ENCODE results near the gene PARP1.
"Not testable (repeated sequence)": the region's sequence is repeated elsewhere in the genome, so short reads cannot be mapped to it uniquely, and the experiment has no call there.

PARP1 gene

DNA sequence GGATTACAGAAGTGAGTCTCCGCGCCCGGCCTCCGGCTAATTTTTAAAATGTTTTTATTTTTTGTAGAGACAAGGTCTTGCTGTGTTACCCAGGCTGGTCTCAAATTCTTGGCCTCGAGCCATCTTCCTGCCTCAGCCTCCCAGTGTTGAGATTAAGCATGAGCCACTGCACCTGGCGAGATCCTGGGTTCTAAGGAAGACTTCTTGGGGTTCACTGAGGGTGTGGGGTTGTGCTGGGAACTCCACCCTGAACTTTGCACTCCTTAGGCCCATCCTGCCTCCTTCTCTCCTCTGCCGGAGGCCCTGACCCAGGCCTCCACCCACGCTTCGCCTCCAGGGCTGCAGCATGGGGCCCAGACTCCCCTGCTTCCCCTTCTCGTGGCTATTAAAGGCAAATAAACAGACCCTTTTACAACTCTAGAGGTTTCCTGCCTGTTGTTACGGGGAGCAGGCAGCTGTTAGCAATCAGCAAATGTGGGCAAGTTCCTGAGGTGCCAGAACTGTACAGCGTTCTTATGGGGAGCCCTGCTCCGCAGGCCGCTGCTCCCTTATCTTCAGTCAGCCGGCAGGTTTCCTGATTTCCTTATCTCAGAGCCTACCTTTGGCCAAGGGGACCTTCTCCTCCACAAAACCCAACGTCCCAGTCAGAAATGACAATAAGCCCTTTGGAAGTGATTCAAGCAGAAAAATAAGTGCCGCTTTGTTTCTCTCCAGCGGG lies 57.9 kb downstream of the PARP1 start:
- no peaks in the 10 kb centered on the region for H3K27me3 ChIP-seq (ENCODE audit: control insufficient read depth, insufficient read depth, low read length)
- H3K9me3 ChIP-seq (ENCODE audit: control insufficient read depth, insufficient read depth, low read length) = no peaks in the 10 kb centered on the region
- no peak overlapping the region for H3K9ac ChIP-seq (ENCODE audit: low read depth, low read length)
- H3K4me3 ChIP-seq (ENCODE audit: low read depth, low read length) = no peak overlapping the region
- no peaks in the 10 kb centered on the region for H3K4me1 ChIP-seq (ENCODE audit: control insufficient read depth, insufficient read depth, low read length)
- H3K27ac ChIP-seq (ENCODE audit: low read depth, low read length) = no peak overlapping the region
- no peaks in the 10 kb centered on the region for H3K36me3 ChIP-seq (ENCODE audit: control insufficient read depth, insufficient read depth, low read length)

DNA sequence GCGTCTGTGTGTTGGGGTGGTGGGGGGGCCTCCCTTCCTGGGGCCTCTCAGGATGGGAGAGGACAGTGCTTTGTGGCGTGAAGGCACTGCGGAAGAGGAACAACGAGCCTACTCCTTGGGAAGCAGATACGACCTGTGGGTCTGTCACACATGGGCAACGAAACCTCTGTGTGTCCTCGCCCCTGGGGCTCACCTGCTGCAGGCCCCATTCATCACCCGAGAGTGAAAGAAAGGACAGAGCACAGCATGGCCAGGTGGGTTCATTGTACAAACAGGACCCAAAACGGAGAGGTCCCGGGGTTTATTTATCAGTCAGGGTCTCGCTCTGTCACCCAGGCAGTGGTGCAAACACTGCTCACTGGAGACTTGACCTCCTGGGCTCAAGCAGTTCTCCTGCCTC lies 58.8 kb downstream of the PARP1 start:
- Histone ChIP-seq H3K4me1 (ENCODE audit: control insufficient read depth, insufficient read depth, low read length) (no peaks in the 10 kb centered on the region), H3K4me3 (ENCODE audit: low read depth, low read length) (no peak overlapping the region), H3K27me3 (ENCODE audit: control insufficient read depth, insufficient read depth, low read length) (no peaks in the 10 kb centered on the region), H3K27ac (ENCODE audit: low read depth, low read length) (no peak overlapping the region), H3K9ac (ENCODE audit: low read depth, low read length) (no peak overlapping the region), H3K36me3 (ENCODE audit: control insufficient read depth, insufficient read depth, low read length) (no peaks in the 10 kb centered on the region), H3K9me3 (ENCODE audit: control insufficient read depth, insufficient read depth, low read length) (no peaks in the 10 kb centered on the region)

DNA sequence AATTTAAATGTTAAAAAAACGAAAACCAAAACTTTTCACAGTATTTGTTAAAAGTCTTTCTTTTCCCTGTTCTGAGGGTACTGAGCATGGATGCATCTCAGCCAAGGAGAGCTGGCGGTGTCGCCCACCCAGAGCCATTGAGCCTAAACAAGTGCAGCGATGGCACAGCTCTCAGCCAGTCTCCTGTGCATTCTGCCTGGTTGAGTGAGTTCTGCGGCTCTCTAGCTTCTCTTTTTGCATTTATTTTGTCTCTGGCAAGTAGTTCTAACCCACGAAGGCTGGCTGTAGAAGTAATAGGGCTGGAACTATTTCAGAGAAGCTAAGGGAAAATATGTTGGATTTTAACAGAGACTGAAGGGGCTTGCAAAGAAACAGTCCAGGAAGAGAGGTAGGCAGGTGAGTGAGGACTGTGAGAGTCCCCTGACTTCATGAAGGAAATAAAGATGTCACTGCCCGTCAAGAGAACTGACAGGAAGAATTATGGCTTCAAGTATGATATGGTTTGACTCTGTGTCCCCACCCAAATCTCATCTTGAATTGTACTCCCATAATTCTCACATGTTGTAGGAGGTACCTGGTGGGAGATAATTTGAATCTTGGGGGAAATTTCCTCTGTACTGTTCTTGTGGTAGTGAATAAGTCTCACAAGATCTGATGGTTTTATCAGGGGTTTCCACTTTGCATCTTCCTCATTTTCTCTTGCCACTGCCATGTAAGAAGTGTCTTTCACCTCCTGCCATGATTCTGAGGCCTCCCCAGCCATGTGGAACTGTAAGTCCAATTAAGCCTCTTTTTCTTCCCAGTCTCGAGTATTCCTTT lies 63.2 kb downstream of the PARP1 start:
- H3K36me3 ChIP-seq (ENCODE audit: control insufficient read depth, insufficient read depth, low read length) = no peaks in the 10 kb centered on the region
- H3K27ac ChIP-seq (ENCODE audit: low read depth, low read length) = no peak overlapping the region
- H3K4me1 ChIP-seq (ENCODE audit: control insufficient read depth, insufficient read depth, low read length) = no peaks in the 10 kb centered on the region
- H3K9ac ChIP-seq (ENCODE audit: low read depth, low read length) = no peak overlapping the region
- H3K4me3 ChIP-seq (ENCODE audit: low read depth, low read length) = no peak overlapping the region
- no peaks in the 10 kb centered on the region for H3K9me3 ChIP-seq (ENCODE audit: control insufficient read depth, insufficient read depth, low read length)
- no peaks in the 10 kb centered on the region for H3K27me3 ChIP-seq (ENCODE audit: control insufficient read depth, insufficient read depth, low read length)

DNA sequence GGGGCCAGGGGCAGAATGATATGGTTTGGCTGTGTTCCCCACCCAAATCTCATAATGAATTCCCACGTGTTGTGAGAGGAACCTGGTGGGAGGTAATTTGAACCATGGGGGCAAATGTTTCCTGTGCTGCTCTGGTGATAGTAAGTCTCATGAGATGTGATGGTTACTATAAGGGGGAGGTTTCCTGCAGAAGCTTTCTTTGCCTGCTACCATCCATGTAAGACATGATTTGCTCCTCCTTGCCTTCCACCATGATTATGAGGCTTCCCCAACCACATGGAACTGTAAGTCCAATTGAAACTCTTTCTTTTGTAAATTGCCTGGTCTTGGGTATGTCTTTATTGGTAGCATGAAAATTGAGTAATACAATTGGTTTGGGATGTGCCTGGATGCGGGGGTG lies 65.2 kb downstream of the PARP1 start:
- Histone ChIP-seq H3K4me3 (ENCODE audit: low read depth, low read length) (no peak overlapping the region), H3K27me3 (ENCODE audit: control insufficient read depth, insufficient read depth, low read length) (no peaks in the 10 kb centered on the region), H3K9ac (ENCODE audit: low read depth, low read length) (no peak overlapping the region), H3K4me1 (ENCODE audit: control insufficient read depth, insufficient read depth, low read length) (no peaks in the 10 kb centered on the region), H3K9me3 (ENCODE audit: control insufficient read depth, insufficient read depth, low read length) (no peaks in the 10 kb centered on the region), H3K36me3 (ENCODE audit: control insufficient read depth, insufficient read depth, low read length) (no peaks in the 10 kb centered on the region), H3K27ac (ENCODE audit: low read depth, low read length) (no peak overlapping the region)

DNA sequence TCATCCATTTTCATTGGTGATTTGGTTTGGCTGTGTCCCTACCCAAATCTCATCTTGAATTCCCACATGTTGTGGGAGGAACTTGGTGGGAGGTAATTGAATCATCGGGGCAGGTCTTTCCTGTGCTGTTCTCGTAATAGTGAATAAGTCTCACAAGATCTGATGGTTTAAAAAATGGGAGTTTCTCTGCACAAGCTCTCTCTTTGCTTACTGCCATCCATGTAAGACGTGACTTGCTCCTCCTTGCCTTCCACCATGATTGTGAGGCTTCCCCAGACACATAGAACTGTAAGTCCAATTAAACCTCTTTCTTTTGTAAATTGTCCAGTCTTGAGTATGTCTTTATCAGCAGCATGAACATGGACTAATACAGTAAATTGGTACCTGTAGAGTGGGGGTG lies 67.8 kb downstream of the PARP1 start:
- H3K9ac ChIP-seq (ENCODE audit: low read depth, low read length); H3K27me3 ChIP-seq (ENCODE audit: control insufficient read depth, insufficient read depth, low read length): not testable (repeated sequence)

DNA sequence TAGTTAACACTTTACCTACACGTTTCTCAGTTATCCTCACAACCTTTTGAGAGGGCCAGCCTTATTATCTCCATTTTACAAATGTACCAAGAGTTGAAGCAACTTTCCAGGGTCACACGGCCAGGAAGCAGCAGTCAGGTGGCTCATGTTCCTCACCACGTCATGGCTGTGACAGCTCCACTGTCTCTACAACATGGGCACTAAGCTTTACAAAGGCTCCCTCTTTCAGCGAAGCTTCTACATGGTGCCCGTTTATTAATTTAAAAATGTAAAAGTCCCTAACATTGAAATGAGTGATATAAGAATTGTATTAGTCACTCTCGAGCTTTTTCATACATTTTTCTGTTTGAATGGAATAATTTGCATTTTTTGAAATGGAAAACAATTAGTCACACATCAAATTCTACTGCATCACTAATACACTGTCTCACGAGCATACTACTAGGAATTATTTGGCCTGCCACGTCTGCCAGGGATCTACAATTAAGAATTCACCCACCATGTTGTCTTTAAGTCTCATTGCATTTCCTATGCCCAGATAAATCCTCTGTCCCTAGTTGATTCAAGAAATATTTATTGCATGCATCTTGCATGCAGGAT lies 70.5 kb downstream of the PARP1 start:
- H3K36me3 ChIP-seq (ENCODE audit: control insufficient read depth, insufficient read depth, low read length) = no peaks in the 10 kb centered on the region
- peaks cover 3% of the 10 kb centered on the region; the same call in 1 of the 2 replicates for H3K4me1 ChIP-seq (ENCODE audit: control insufficient read depth, insufficient read depth, low read length)
- H3K9ac ChIP-seq (ENCODE audit: low read depth, low read length) = no peak overlapping the region
- H3K4me3 ChIP-seq (ENCODE audit: low read depth, low read length) = no peak overlapping the region
- no peaks in the 10 kb centered on the region for H3K9me3 ChIP-seq (ENCODE audit: control insufficient read depth, insufficient read depth, low read length)
- no peak overlapping the region for H3K27ac ChIP-seq (ENCODE audit: low read depth, low read length)
- no peaks in the 10 kb centered on the region for H3K27me3 ChIP-seq (ENCODE audit: control insufficient read depth, insufficient read depth, low read length)

More for the DNA sequence above, 67.8 kb downstream of the PARP1 start:
- H3K9me3 ChIP-seq (ENCODE audit: control insufficient read depth, insufficient read depth, low read length); H3K4me3 ChIP-seq (ENCODE audit: low read depth, low read length); H3K4me1 ChIP-seq (ENCODE audit: control insufficient read depth, insufficient read depth, low read length); H3K36me3 ChIP-seq (ENCODE audit: control insufficient read depth, insufficient read depth, low read length); H3K27ac ChIP-seq (ENCODE audit: low read depth, low read length): not testable (repeated sequence)

DNA sequence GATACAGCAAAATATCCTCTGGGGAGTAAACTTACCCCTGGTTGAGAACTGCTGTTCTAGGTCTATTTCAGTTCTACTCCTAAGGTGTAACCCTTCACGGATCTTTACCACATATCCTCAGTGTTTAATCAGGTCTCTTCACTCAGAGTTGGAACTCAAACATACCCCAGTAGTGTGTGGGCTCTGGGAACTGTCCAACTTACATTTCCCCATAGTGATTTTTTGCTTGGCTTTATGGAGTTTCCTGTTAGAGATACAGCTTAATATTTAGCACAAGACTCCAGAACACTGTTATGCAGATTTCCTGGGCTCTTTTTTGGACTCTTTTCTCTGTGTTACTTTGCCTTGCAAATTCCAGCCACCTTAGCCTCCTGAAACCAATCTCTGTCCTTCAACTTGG lies 72.2 kb downstream of the PARP1 start:
- Histone ChIP-seq H3K4me3 (ENCODE audit: low read depth, low read length) (no peak overlapping the region), H3K9me3 (ENCODE audit: control insufficient read depth, insufficient read depth, low read length) (no peaks in the 10 kb centered on the region), H3K4me1 (ENCODE audit: control insufficient read depth, insufficient read depth, low read length) (peaks cover 3% of the 10 kb centered on the region; the same call in 1 of the 2 replicates)

DNA sequence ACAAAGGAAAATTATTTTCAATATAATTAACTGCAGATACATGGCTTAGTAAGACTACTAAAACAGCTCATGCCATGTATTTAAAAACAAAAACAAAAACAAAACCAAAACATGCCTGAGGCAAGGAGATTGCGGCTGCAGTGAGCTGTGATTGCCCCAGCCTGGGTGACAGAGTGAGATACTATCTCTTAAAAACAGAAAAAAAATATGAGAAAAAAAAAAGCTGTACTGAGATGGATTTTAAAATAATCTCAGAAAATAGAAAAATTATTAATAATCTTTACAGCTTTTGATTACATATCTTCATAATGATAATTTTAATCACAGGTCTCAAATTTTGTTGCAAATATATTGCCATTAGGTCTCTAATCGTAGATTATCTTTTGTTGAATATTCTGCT lies 74.9 kb downstream of the PARP1 start:
- Histone ChIP-seq H3K27me3 (ENCODE audit: control insufficient read depth, insufficient read depth, low read length) (no peaks in the 10 kb centered on the region), H3K9ac (ENCODE audit: low read depth, low read length) (no peak overlapping the region), H3K4me1 (ENCODE audit: control insufficient read depth, insufficient read depth, low read length) (peaks cover 3% of the 10 kb centered on the region; the same call in 1 of the 2 replicates), H3K4me3 (ENCODE audit: low read depth, low read length) (peak overlapping the region; percentile 13; the same call in 1 of the 2 replicates), H3K27ac (ENCODE audit: low read depth, low read length) (peak overlapping the region; percentile 22), H3K9me3 (ENCODE audit: control insufficient read depth, insufficient read depth, low read length) (no peaks in the 10 kb centered on the region), H3K36me3 (ENCODE audit: control insufficient read depth, insufficient read depth, low read length) (no peaks in the 10 kb centered on the region)

More for the DNA sequence above, 72.2 kb downstream of the PARP1 start:
- no peak overlapping the region for H3K27ac ChIP-seq (ENCODE audit: low read depth, low read length)
- no peaks in the 10 kb centered on the region for H3K27me3 ChIP-seq (ENCODE audit: control insufficient read depth, insufficient read depth, low read length)
- H3K9ac ChIP-seq (ENCODE audit: low read depth, low read length) = no peak overlapping the region
- H3K36me3 ChIP-seq (ENCODE audit: control insufficient read depth, insufficient read depth, low read length) = no peaks in the 10 kb centered on the region

DNA sequence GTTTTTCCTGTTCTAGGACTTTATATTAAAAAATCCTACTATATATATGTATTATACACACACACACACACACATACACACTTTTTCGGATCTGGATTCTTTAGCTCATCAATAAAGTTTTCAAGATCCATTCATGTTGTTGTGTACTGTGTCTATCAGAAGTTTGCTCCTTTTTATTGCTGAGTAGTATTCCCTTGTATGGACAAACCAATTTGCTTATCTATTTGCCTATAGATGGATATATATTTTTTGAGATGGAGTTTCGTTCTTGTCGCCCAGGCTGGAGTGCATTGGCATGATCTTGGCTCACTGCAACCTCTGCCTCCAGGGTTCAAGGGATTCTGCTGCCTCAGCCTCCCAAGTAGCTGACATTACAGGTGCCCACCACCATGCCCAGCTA lies 78.7 kb downstream of the PARP1 start:
- Histone ChIP-seq H3K9ac (ENCODE audit: low read depth, low read length) (no peak overlapping the region), H3K4me1 (ENCODE audit: control insufficient read depth, insufficient read depth, low read length) (peaks cover 3% of the 10 kb centered on the region; the same call in 1 of the 2 replicates), H3K9me3 (ENCODE audit: control insufficient read depth, insufficient read depth, low read length) (no peaks in the 10 kb centered on the region), H3K4me3 (ENCODE audit: low read depth, low read length) (no peak overlapping the region), H3K36me3 (ENCODE audit: control insufficient read depth, insufficient read depth, low read length) (no peaks in the 10 kb centered on the region), H3K27me3 (ENCODE audit: control insufficient read depth, insufficient read depth, low read length) (no peaks in the 10 kb centered on the region), H3K27ac (ENCODE audit: low read depth, low read length) (no peak overlapping the region)

DNA sequence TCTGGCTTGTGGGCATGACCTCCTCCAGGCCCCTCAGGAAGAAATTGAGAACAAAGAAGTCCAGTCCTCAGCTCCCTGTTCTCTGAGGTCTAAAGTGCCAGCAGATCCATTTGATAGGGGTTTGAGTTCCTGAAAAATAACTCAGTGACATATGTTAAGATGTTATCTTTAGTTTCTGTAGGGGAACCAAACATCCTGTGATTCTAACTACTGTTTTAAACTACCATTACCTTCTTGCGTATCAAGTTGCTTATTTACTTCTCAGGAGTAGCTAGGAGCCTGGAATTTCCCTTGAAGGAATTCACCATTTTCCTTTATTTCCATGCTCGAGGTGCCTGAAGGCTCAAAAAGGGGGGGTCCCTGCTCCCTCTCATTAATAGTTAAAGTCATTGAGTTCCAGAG lies 80.1 kb downstream of the PARP1 start:
- Histone ChIP-seq H3K36me3 (ENCODE audit: control insufficient read depth, insufficient read depth, low read length) (no peaks in the 10 kb centered on the region), H3K4me1 (ENCODE audit: control insufficient read depth, insufficient read depth, low read length) (no peaks in the 10 kb centered on the region), H3K9ac (ENCODE audit: low read depth, low read length) (no peak overlapping the region)

DNA sequence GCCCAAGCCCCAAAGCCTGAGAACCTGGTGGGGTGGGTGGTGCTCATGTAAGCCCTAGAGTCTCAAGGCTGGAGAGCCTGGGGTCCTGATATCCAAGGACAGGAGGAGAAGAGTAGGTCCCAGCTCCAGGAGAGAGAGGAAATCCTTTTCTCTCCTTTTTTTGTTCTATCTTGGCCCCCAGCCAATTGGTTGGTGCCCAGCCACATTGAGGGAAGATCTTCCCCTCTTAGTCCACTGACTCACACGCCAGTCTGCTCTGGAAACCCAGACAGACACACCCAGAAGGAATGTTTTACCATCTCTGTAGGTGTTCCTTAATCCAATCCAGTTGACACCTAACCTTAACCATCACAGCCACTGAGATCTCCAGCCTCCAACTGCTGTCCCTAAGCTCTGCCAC lies 82.7 kb downstream of the PARP1 start:
- Histone ChIP-seq H3K9ac (ENCODE audit: low read depth, low read length) (no peak overlapping the region), H3K36me3 (ENCODE audit: control insufficient read depth, insufficient read depth, low read length) (no peaks in the 10 kb centered on the region), H3K4me1 (ENCODE audit: control insufficient read depth, insufficient read depth, low read length) (no peaks in the 10 kb centered on the region), H3K27ac (ENCODE audit: low read depth, low read length) (no peak overlapping the region), H3K27me3 (ENCODE audit: control insufficient read depth, insufficient read depth, low read length) (no peaks in the 10 kb centered on the region), H3K4me3 (ENCODE audit: low read depth, low read length) (no peak overlapping the region), H3K9me3 (ENCODE audit: control insufficient read depth, insufficient read depth, low read length) (0 out of 2 replicates have a peak, but pooled peaks cover 2% of the 10 kb centered on the region)

More for the DNA sequence above, 80.1 kb downstream of the PARP1 start:
- H3K27ac ChIP-seq (ENCODE audit: low read depth, low read length) = no peak overlapping the region
- no peak overlapping the region for H3K4me3 ChIP-seq (ENCODE audit: low read depth, low read length)
- H3K9me3 ChIP-seq (ENCODE audit: control insufficient read depth, insufficient read depth, low read length) = no peaks in the 10 kb centered on the region
- H3K27me3 ChIP-seq (ENCODE audit: control insufficient read depth, insufficient read depth, low read length) = no peaks in the 10 kb centered on the region

Measured in HUES48 (cell line).